ENCODE measurements around the gene RNU4-1.
A peak's percentile ranks its signal among the peaks of the same experiment; 100 is the strongest.
"Not testable (repeated sequence)": the region's sequence is repeated elsewhere in the genome, so short reads cannot be mapped to it uniquely, and the experiment has no call there.

Gene RNU4-1

GRCh38 chr12:120292661-120293531, at the start of gene RNU4-1:
Gene RNU4-1 (minus strand): TSS chr12:120293237.
- peak; percentile 93 for DNase-seq

GRCh38 chr12:120342175-120343038, 49.4 kb upstream of the RNU4-1 start:
- no peak for DNase-seq

GRCh38 chr12:120339256-120339655, 46.2 kb upstream of the RNU4-1 start:
- DNase-seq = no peak

GRCh38 chr12:120337730-120338129, 44.7 kb upstream of the RNU4-1 start:
- DNase-seq = no peak

GRCh38 chr12:120336392-120336791, 43.4 kb upstream of the RNU4-1 start:
- DNase-seq = not testable (repeated sequence)

- DNase-seq = not testable (repeated sequence)
Observed at GRCh38 chr12:120335447-120335846, 42.4 kb upstream of the RNU4-1 start.

- DNase-seq = no peak
Observed at GRCh38 chr12:120332523-120332922, 39.5 kb upstream of the RNU4-1 start.

- DNase-seq = no peak
Observed at GRCh38 chr12:120332041-120332440, 39.0 kb upstream of the RNU4-1 start.

GRCh38 chr12:120331390-120331789, 38.4 kb upstream of the RNU4-1 start:
- DNase-seq = no peak

GRCh38 chr12:120328228-120328627, 35.2 kb upstream of the RNU4-1 start:
- DNase-seq = no peak

- no peak for DNase-seq
Observed at GRCh38 chr12:120327593-120327992, 34.6 kb upstream of the RNU4-1 start, which contains the start of gene PLA2G1B. Gene PLA2G1B (minus strand): TSS chr12:120327779. CDS start chr12:120327753, 26 bp downstream.

- no peak for DNase-seq
Observed at GRCh38 chr12:120324841-120325417, 31.9 kb upstream of the RNU4-1 start.

GRCh38 chr12:120323772-120324171, 30.7 kb upstream of the RNU4-1 start:
- DNase-seq = no peak

GRCh38 chr12:120321382-120322202, 28.6 kb upstream of the RNU4-1 start:
- DNase-seq = no peak

- DNase-seq = peak; percentile 98
Observed at GRCh38 chr12:120317224-120318105, 24.4 kb upstream of the RNU4-1 start.

- no peak for DNase-seq
Observed at GRCh38 chr12:120316798-120317223, 23.8 kb upstream of the RNU4-1 start.

GRCh38 chr12:120314220-120314619, 21.2 kb upstream of the RNU4-1 start:
- DNase-seq = no peak

GRCh38 chr12:120301962-120302815, 9.2 kb upstream of the RNU4-1 start, which contains the start of gene SIRT4:
Gene SIRT4 (plus strand): TSS chr12:120302321. CDS start chr12:120303562, 1,241 bp downstream.
- DNase-seq = peak; percentile 88

- DNase-seq = no peak
Observed at GRCh38 chr12:120292411-120292660, 701 bp downstream of the RNU4-1 start.

GRCh38 chr12:120290609-120291305, 2.3 kb downstream of the RNU4-1 start:
- no peak for DNase-seq
